Kidney capillary endothelial cell (primary cell): ENCODE data around the gene DLX1.
"Not testable (repeated sequence)": the region's sequence is repeated elsewhere in the genome, so short reads cannot be mapped to it uniquely, and the experiment has no call there.

Experiments used
- DNase-seq: peaks from one replicate; pipeline ENCODE4 v3.0.0-alpha.2; 2018; ENCODE audit warnings: low spot score

The DLX1 gene

DNA sequence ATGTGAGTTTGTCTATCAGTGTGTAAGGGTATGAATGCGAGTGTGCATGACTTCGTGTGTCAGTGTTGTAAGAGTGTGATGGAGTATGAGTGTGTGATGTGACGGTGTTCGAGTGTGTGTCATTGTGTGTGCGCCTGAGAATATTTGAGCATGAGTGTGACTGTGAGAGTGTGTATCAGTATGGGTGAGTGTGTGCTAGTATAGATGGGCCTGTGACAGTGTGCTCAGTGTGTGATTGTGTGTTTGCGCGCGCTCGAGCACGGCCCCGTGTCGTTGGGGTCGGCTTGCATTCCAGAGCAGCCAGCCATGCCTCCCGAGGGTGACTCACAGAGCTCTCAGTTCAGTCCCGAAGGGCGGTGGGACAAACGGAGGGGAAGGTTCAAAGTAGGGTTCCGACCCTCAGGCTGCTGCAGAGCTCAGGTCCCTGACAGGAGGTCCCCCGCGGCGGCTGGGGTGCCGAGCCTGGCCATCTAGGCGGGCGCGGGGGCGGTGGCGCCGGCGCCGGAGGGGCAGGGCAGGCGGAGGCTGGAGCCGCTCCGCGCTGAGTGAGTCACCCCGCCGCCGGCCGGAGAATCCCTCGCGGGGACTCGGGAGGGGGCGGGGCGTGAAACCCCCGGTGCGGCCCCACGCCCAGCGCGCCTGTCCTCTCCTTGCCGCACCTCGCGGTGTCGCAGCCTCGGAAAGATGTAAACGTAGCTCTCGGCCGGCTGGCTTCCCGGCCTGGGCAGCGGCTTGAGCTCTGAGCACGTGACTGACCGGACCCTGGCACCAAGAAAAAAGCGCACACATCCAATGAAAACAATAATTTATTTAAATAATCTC, 13.6 kb downstream of the DLX1 start:
- DNase-seq, result peak; percentile 79

GRCh38 chr2:172099472-172100079, 14.3 kb downstream of the DLX1 start:
- DNase-seq, result no peak

GRCh38 chr2:172100080-172100934, 15.0 kb downstream of the DLX1 start:
- DNase-seq, result no peak

DNA sequence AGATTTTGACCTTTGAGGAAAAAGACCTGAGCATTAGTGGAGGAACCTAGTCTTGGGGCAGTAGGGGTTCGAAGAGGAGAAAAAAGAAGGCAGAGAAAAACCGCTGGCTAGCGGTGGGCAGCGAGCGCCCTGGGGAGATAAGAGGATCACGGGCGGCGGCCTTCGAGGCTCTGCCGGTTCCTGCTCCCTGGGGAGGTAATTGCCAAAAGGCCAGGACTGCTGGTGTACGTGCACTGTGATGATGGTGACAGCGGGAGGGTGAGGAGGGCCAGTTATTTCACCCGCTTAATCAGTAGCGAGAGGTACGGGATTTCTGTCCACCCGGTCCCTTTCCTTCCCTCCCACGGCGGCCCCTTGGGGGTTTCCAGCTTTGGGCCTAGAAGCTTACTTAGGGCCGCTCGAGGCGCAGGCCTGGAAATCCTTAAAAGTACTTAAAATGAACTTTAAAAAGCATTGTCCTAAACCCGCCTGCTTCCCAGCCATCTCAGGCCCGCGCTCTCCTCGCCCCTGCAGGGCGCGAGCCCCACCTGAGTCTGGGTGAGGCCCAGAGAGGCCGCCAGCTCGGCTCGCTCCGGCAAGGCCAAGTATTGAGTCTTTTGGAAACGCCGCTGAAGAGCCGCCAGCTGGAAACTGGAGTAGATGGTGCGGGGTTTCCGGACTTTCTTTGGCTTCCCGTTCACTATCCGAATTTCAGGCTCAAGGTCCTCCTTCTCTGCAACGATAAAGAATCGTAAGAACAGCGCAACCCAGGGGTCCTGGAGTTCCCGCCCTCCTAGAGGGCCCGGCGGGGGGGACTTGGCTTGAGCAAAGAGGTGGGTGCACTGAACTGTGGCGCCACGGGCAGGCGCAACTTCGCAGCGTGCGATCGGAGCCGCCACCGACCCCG, 15.9 kb downstream of the DLX1 start:
- DNase-seq, result no peak

GRCh38 chr2:172101821-172102390, 16.6 kb downstream of the DLX1 start:
- no peak for DNase-seq

DNA sequence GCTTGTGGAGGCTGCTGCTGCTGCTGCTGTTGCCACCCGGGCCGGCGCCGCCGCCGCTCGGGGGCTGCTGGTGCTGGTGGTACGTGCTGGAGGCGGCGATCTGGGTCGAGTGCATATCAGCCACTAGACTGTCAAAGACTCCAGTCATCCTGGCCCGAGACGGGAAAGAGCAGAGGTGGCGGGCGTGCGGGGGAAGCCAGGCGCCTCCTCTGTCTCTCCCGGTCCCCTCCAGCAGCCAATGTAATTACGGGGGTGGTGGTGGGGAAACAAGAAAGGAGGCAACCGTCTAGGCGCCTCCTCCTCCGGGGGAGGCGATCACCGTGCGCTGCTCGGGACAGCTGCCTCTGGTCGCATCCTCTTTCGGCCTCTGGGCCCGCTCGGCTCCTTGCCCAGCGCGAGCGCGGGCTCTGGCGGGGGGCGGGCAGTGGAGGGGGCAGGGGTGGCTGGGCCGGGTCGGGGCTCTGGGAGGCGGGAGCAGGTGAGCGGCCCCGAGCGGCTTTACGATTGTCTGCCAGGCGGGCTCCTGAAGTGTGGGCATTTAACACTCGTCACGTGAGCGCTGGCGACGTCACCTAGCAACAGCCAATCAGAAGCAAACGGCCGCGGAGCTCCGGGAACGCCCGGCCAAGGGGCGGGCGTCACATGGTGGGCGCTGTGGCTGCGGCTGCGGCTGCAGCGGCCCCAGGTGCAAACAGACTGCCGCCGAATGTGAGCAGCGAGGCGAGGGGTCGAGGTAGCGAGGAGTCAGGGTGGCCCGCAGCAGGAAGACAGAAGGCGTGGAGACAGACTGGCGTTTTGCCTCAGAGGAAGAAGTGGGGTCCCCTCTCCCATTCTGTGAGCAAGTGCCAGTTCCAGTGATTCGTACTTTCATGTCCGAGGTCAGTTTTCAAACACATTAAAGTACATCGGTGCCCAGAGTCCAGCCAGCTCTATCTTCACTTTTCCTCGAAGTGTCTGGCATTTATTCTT, 17.4 kb downstream of the DLX1 start, which contains the start of gene DLX2:
TSS of gene DLX2 (minus strand) at position 510 of the 969 bp plus-strand sequence. CDS start at position 148, 362 bp downstream.
- DNase-seq, result no peak

DNA sequence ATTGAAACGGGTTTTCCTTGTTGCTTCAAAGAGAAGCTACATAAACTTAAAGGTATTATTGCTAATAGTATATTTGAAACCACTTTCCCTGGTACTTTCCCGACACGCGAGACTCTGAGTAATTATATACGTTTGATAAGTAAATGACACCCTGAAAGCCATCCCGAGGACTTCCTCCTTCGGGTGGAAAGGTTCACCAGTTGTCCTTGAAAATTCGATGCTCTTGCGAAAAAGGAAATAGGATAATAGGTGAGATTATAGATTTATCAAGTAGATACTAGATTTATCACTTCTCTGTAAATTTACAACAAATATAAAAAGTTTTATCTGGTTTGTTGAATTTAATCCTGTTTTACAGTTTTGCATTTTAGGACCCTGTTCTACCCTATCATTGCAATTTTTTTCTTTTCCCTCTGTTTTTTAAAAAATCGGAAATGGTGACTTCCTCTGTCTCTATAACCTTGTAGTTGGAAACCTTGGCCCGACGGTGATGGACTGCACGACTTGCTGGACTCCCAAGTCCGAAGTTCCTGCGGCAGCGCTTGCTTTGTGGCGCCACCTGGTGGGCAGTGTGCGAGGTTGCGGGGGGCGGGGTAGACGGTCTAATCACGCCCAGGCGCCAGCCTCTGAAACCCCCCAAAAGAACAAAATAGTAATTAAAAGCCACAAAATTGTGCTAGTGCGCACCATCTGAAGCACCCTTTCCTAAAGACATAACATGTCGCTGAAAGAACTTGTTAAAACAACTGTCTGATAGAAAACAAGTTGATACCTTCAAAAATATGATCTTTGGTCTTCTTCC, 18.4 kb downstream of the DLX1 start:
- DNase-seq, result no peak

DNA sequence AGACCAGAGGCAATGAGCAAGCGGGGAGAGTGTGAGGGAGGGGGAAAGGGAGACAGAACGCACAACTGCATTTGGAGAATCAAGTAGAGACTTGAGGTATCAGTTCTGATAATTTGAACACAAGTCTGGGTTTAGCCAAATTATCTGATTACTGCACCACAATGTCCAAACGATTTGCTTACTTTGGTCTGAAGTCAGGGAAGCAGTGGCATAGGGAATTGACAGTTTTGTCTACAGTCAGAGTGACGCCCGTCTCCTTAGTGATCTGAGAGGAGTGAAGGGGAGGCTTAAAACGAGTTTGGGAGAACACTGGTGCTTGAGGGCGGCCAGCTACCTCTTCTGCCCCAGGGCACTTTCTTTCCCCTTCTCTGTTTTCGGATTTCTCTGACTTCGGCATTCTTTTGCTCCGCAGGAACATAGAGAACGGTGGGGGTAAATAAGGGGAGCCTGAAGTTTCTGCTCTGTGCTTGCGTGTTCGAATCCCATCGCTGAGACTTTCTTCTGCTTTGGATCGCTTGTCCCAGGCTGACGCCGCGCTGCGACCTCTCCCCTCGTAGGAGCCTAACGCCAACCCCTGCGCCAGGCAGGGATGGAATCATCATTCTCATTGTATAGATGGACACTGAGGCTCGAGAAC, 20.3 kb downstream of the DLX1 start:
- DNase-seq, result no peak

DNA sequence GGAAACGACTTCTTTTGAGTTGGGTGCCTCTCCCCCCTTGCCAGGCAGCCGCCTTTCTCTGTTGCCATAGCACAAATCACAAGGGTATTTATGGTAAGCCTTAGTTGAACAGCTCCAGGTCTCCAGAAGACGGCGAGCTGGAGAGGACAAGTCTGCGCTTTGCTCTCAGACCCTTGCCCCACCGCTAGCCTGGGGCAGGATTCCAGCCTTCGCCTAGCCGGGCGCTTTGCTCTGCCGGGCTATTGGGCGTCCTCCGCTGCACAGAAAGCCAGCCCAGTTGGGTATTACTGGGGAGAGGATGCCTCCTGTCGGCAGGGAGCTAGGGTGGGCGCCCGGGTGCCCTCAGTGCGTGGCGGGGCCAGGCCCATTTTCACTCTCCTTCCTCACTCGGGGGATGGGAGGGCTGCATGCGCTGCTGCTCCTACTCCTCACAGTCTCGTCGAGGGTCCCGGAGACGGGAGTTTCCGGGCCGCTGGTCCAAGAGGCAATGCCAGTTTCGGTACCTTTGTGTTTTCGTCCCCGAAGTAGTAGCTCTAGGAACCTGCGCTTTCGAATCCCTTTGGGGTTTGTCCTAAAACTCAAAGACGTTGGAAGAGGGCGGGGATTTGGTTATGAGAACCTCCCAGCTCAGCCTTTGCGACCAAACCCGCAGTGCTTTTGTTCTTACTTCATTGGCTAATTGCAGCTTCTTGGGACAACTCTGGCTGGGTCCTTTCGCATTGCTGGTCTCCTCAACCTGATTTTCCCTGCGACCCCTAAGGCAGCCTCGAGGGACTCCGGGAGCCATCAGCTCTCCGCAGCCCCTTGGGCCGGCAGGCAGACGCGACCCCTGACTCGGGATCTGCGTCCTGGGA, 21.0 kb downstream of the DLX1 start:
- DNase-seq, result no peak

DNA sequence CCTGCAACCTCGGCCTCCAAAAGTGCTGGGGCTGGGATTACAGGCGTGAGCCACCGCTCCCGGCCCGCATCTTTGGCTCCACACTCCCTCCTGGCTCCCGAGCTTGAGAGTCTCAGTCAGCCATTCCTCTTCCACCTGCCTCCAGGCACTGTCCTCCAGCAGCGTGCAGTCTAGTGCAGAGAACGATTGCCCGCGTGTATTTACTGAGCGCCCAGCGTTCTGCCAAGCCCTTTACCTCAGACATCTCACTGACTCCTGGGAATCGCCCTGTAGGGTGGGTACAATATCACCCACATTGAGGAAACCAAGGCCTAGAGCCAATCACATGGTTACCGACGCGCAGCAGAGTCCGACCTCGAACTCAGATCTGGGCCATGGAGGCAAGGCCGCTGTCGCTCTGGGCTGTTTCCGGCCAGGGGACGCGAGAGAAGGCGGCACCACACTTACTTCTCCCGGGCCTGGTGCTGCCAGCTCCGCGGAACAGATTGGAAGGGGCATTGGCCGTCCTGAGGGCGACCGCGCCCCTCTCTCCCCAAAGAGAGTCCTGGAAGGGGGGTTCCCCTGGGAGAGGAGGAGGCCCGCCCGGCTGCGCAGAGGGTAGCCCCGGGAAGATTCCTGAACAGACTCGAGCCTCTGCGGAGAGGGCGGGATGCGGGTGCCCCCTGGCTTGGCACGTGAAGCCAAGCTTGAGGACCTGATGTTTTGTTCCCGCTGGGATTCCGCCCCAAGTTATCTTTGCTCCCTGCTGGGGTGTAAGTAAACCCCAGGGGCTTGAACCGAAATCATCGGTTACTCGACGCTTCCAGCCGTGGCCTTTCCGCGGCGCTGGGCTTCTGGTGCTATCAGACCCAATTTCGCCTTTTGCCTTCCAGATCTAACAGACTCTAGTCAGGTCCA, 22.6 kb downstream of the DLX1 start:
- no peak for DNase-seq

- DNase-seq, result no peak
Measured at GRCh38 chr2:172108587-172108930, 23.3 kb downstream of the DLX1 start.

- DNase-seq, result no peak
Measured at GRCh38 chr2:172109256-172109987, 24.1 kb downstream of the DLX1 start.

GRCh38 chr2:172109988-172110811, 24.9 kb downstream of the DLX1 start:
- DNase-seq, result no peak

- DNase-seq, result no peak
Measured at GRCh38 chr2:172113617-172114016, 28.3 kb downstream of the DLX1 start.

DNA sequence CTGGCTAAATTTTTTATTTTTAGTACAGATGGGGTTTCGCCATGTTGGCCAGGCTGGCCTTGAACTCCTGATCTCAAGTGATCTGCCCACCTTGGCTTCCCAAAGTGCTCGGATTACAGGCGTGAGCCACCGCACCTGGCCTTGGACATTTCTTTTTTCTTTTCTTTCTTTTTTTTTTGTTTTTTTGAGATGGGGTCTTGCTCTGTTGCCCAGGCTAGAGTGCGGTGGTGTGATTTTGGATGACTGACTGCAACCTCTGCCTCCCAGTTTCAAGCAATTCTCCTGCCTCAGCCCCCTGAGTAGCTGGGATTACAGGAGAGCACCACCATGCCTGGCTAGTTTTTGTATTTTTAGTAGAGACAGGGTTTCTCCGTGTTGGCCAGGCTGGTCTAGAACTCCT, 28.9 kb downstream of the DLX1 start:
- DNase-seq, result not testable (repeated sequence)
